H1 (cell line): ENCODE measurements around the gene ATG16L2.

Experiments used
- CEBPB ChIP-seq: IDR thresholded peaks from 2 replicates; pipeline ENCODE4 v1.6.1; 2012; ENCODE audit warnings: low read depth, low read length
- CREB1 ChIP-seq: IDR thresholded peaks from 2 replicates; pipeline ENCODE4 v1.6.1; 2012; ENCODE audit warnings: inconsistent platforms
- EGR1 ChIP-seq: IDR thresholded peaks from 2 replicates; pipeline ENCODE4 v1.6.1; 2011; ENCODE audit warnings: low read depth, low read length, borderline replicate concordance
- EZH2 ChIP-seq: fragments of 200-600 bp; sonication (generic); IDR thresholded peaks from 2 replicates; pipeline ENCODE4 v1.7.1; 2012; ENCODE audit warnings: low read depth, mild to moderate bottlenecking, moderate library complexity, low read length, inconsistent platforms; ENCODE audit not compliant: severe bottlenecking
- HDAC2 ChIP-seq, 2 experiments: fragments of 300-600 bp in 1 of 2; sonication (generic) in 1 of 2; IDR thresholded peaks; 2 replicates each; pipeline ENCODE4 v1.6.1; 2011 to 2012; ENCODE audit warnings: low read depth in 2 of 2, low read length in 2 of 2, mild to moderate bottlenecking in 2 of 2, moderate library complexity in 2 of 2, borderline replicate concordance in 1 of 2, inconsistent platforms in 1 of 2
- POLR2A ChIP-seq, 2 experiments: IDR thresholded peaks; 1 replicate in 1 of 2; 2 replicates in 1 of 2; pipeline ENCODE4 v1.6.1; 2011; ENCODE audit warnings: low read depth in 2 of 2, low read length in 2 of 2, mild to moderate bottlenecking in 2 of 2; ENCODE audit errors: control extremely low read depth in 1 of 2
- SIN3A ChIP-seq, 2 experiments: IDR thresholded peaks in 1 of 2; conservative IDR thresholded peaks in 1 of 2; 2 replicates each; pipeline ENCODE4 v1.6.1; 2011 to 2012; ENCODE audit warnings: low read length in 2 of 2, improper control_type of control experiment in 1 of 2, low read depth in 1 of 2, mild to moderate bottlenecking in 1 of 2
- SP2 ChIP-seq: IDR thresholded peaks from 2 replicates; pipeline ENCODE4 v1.6.1; 2012; ENCODE audit warnings: mild to moderate bottlenecking, low read length, inconsistent platforms
- TF ChIP-seq, protein P1 (sequence below): IDR thresholded peaks from 2 replicates; pipeline ENCODE4 v1.6.1; 2012; ENCODE audit warnings: low read length, inconsistent platforms
- TF ChIP-seq, protein P2 (sequence below): IDR thresholded peaks from 2 replicates; pipeline ENCODE4 v1.6.1; 2011; ENCODE audit warnings: low read length, improper control_type of control experiment

GRCh38 chr11:72833811-72834493, 19.7 kb downstream of the ATG16L2 start:
- no peak for TF ChIP-seq POLR2A (IDR thresholded peaks at IDR 0.05; ENCODE audit: control extremely low read depth in 1 of 2, low read depth in 2 of 2, low read length in 2 of 2)
- no peak for TF ChIP-seq EGR1
- TF ChIP-seq HDAC2 (IDR thresholded peaks at IDR 0.05; ENCODE audit: borderline replicate concordance in 1 of 2, low read depth in 2 of 2, low read length in 2 of 2) = no peak
- TF ChIP-seq SP2 = no peak
- TF ChIP-seq, protein P1, sequence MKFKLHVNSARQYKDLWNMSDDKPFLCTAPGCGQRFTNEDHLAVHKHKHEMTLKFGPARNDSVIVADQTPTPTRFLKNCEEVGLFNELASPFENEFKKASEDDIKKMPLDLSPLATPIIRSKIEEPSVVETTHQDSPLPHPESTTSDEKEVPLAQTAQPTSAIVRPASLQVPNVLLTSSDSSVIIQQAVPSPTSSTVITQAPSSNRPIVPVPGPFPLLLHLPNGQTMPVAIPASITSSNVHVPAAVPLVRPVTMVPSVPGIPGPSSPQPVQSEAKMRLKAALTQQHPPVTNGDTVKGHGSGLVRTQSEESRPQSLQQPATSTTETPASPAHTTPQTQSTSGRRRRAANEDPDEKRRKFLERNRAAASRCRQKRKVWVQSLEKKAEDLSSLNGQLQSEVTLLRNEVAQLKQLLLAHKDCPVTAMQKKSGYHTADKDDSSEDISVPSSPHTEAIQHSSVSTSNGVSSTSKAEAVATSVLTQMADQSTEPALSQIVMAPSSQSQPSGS = no peak
- TF ChIP-seq CEBPB = no peak
- TF ChIP-seq SIN3A (conservative IDR thresholded peaks at IDR 0.05 in 1 of 2, IDR thresholded peaks at IDR 0.05 in 1 of 2; ENCODE audit: low read depth in 1 of 2, low read length in 2 of 2) = no peak
- TF ChIP-seq, protein P2, sequence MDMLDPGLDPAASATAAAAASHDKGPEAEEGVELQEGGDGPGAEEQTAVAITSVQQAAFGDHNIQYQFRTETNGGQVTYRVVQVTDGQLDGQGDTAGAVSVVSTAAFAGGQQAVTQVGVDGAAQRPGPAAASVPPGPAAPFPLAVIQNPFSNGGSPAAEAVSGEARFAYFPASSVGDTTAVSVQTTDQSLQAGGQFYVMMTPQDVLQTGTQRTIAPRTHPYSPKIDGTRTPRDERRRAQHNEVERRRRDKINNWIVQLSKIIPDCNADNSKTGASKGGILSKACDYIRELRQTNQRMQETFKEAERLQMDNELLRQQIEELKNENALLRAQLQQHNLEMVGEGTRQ = no peak
- TF ChIP-seq EZH2 = no peak
- no peak for TF ChIP-seq CREB1
